ENCODE data around the gene TPSB2. TPM values are rescaled to one million over a fixed set of nuclear protein-coding genes. Genes with fewer than 3 reads are reported as not detected.
"Not testable (repeated sequence)": the region's sequence is repeated elsewhere in the genome, so short reads cannot be mapped to it uniquely, and the experiment has no call there.

TPSB2 gene
- total RNA-seq, 4 donors from 2014 or later, result 32.8 to 163 (median 51.4) TPM

DNA sequence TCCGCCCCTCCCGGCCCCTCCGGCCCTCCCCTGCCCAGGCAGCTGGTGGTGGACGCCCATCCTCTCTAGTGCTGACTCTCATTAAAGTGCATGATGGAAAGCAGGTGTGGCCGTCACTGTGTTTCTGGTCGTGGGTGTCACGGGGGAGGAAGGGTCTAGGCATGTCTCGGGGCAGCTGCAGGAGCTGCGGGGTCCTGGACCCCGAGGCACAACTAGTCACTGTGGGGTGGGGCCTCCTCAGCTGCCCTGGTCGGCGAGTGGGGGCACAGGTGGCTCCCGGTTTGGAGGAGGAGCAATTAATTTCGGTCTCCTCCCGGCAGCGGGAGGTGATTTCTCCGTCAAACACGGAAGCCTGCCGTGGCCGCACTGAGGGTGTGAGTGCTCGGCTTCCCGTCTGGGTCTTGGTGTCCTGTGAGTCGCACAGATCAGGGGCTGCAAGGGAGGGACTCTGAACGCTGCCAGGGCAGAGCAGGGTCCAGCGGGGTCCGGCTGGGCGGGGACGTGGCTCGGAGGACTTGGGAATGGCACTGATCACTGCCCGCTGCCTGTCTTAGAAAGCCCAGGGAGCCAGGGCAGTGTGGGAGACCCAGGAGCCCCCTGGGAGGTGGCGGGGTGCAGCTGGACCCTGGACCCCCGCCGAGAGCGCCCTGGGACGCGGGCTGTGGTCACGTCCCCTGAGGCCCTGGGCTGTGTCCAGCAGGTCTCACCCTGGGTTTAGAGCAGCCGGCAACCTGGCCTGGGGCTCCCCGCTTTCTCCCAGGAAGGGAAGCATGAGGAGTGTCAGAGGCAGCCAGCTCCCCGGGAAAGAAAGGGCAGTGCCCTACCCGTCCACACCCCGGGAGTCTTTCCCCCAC is 29.1 kb upstream of the TPSB2 start:
- TF ChIP-seq, protein P1, sequence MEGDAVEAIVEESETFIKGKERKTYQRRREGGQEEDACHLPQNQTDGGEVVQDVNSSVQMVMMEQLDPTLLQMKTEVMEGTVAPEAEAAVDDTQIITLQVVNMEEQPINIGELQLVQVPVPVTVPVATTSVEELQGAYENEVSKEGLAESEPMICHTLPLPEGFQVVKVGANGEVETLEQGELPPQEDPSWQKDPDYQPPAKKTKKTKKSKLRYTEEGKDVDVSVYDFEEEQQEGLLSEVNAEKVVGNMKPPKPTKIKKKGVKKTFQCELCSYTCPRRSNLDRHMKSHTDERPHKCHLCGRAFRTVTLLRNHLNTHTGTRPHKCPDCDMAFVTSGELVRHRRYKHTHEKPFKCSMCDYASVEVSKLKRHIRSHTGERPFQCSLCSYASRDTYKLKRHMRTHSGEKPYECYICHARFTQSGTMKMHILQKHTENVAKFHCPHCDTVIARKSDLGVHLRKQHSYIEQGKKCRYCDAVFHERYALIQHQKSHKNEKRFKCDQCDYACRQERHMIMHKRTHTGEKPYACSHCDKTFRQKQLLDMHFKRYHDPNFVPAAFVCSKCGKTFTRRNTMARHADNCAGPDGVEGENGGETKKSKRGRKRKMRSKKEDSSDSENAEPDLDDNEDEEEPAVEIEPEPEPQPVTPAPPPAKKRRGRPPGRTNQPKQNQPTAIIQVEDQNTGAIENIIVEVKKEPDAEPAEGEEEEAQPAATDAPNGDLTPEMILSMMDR (IDR thresholded peaks at IDR 0.05; ENCODE audit: low read depth), result no peak

DNA sequence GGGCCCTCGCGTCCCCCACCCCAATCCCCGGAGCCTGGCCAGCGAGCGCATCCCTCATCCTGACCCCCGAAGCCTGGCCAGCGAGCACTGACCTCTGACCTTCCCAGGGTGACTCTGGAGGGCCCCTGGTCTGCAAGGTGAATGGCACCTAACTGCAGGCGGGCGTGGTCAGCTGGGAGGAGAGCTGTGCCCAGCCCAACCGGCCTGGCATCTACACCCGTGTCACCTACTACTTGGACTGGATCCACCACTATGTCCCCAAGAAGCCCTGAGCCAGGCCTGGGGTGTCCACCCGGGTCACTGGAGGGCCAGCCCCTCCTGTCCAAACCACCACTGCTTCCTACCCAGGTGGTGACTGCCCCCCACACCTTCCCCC is 28.2 kb upstream of the TPSB2 start:
- TF ChIP-seq, protein P1 (IDR thresholded peaks at IDR 0.05; ENCODE audit: low read depth), result no peak

DNA sequence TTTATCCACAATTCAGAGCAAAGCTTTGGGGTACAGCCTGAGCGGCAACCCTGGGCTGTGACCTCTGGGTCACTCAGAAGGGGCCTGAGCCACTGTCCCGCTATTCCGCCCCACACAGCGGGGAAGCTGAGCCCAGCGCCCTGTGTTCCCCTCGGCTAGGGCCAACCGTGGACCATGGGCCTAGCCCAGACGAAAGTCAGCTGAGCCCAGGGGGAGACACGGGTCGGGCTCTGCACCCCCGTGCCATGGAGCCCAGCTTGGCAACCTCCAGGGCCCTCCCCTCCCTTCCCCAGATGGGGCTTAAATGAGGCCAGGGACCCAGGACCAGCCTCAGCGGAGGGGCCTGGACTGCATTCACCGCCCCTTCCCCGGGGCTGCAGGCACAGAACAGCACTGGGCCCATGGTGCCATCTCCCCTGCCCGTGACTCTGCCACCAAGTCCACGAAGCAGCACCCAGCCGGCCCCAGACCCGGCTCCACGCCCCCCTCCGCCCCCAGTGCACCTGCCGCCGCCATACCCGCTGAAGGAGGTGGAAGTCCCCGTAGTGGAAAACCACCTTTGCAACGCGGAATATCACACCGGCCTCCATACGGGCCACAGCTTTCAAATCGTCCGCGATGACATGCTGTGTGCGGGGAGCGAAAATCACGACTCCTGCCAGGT is 27.7 kb upstream of the TPSB2 start:
- TF ChIP-seq, protein P1 (IDR thresholded peaks at IDR 0.05; ENCODE audit: low read depth), result no peak

DNA sequence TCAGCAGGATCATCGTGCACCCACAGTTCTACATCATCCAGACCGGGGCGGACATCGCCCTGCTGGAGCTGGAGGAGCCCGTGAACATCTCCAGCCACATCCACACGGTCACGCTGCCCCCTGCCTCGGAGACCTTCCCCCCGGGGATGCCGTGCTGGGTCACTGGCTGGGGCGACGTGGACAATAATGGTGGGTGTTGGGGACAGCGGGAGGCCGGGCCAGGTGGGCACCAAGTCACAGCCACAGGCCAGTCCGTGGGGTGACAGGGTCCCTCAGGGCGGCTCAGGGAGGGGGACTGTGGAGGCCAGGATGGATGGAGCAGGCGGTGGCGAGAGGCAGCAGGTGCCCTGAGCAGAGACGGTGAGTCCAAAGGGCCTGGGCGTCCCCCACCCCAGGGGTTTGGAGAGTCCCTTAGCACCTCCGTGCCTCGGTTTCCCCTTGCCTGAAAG is 26.9 kb upstream of the TPSB2 start:
- TF ChIP-seq, protein P1 (IDR thresholded peaks at IDR 0.05; ENCODE audit: low read depth), result no peak

DNA sequence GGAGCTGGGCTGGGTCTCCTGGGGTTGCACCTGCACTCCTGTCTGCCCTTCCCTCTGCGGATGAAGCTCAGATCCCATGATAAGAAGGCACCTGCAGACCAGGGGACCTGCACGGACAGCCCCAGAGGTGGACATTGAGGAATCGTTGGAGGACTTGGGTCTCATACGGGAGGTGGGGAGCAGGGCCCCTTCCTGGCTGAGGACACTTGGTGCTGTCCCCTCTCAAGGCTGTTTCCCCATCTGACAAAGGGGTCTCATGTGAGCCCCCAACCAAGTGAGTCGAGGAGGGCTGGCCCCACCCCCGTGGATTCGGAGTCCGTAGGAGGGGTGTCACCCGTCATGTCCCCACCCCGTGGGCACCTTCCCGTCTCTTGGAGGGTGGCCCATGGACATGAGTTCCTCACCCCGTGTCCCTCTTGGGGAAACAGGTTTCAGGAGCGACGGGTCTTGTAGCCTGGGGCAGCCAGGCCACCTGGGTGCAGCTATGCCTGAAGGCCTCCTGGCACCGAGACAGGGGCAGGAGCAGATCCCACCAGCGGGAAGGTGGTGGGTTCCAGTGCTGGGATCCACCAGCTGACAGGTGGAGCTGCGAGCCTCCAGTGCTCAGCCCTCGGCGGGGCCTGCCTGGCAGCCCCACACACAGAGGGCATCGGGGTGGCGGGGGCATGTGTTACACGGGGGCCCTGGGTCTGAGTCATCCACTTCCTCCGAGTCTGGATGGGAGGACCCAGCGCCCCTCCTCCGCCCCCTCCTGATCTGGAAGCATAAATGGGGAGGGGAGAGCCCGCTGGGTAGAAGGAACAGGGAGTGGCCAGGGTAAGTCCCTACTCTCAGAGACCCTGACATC is 25.5 kb upstream of the TPSB2 start, which contains the start of gene TPSD1:
TSS of gene TPSD1 (plus strand) at position 794 of the 847 bp plus-strand sequence. CDS start 212 bp downstream, outside the sequence.
- TF ChIP-seq, protein P1 (IDR thresholded peaks at IDR 0.05; ENCODE audit: low read depth), result not testable (repeated sequence)

DNA sequence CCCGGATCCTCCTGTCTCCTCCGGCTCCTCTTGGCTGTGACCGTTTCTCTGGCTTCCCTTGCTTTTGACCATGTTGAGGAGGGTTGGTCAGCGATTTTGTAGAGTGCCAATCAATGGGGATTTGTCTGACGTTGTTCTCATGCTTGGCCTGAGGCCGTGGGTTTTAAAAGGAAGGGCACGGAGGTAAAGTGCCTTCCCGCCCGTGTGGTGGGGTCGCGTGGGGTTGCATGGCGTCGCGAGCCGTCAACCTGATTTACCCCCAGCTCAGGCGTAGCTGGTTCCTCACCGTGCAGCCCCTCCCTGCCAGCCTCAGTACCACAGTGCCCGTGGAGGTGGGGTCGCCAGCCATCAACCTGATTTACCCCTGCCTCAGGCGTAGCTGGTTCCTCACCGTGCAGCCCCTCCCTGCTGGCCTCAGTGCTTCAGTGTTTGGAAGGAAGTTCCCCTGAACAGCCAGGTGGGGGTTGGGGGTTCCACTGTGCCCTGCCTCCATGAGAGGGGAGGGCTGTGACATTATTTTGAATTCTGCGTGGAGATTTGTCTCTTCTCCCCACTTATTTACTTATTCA is 15.6 kb upstream of the TPSB2 start:
- TF ChIP-seq, protein P1 (IDR thresholded peaks at IDR 0.05; ENCODE audit: low read depth), result no peak
